Natural killer cell (primary cell): Measurements from ENCODE around the gene RNF6. TPM values are rescaled to one million over a fixed set of nuclear protein-coding genes. Genes with fewer than 3 reads are reported as not detected.

ENCODE experiments used
- ATAC-seq, 3 donors: fragments of 150-1000 bp in 2 of 3; fragments of 200-7000 bp in 1 of 3; cut with Tn5 transposase; 1 replicate in 1 of 3; 2 replicates in 2 of 3; pipeline ENCODE4 v1.10.0; 2021; ENCODE audit warnings: mild to moderate bottlenecking in 2 of 3, moderate library complexity in 2 of 3
- DNase-seq, 2 donors: peaks; one replicate each; pipeline versions ENCODE4 v3.0.0 to v3.0.0-alpha.2; 2013 to 2021; ENCODE audit warnings: mixed read lengths in 1 of 2
- H3K27ac ChIP-seq: one replicate; pipeline ENCODE4 v1.5.1; 2013; ENCODE audit warnings: mild to moderate bottlenecking, low read length
- H3K27me3 ChIP-seq: one replicate; pipeline ENCODE4 v1.6.1; 2013; ENCODE audit warnings: low read length; ENCODE audit not compliant: control insufficient read depth, insufficient read depth
- H3K36me3 ChIP-seq: one replicate; pipeline ENCODE4 v1.6.1; 2013; ENCODE audit warnings: low read length; ENCODE audit not compliant: control insufficient read depth, insufficient read depth
- H3K4me1 ChIP-seq: one replicate; pipeline ENCODE4 v1.6.1; 2013; ENCODE audit warnings: low read length; ENCODE audit not compliant: control insufficient read depth, insufficient read depth
- H3K4me3 ChIP-seq: one replicate; pipeline ENCODE4 v1.5.1; 2013; ENCODE audit warnings: low read length
- H3K9me3 ChIP-seq: one replicate; pipeline ENCODE4 v1.6.1; 2013; ENCODE audit warnings: low read length; ENCODE audit not compliant: control insufficient read depth, insufficient read depth
- H3K27ac Mint-ChIP-seq, 2 donors: one replicate each; pipeline ENCODE4 v1.8.0; 2022; ENCODE audit warnings: mild to moderate bottlenecking in 2 of 2, mixed read lengths in 2 of 2, moderate library complexity in 1 of 2
- H3K27me3 Mint-ChIP-seq, 2 donors: one replicate each; pipeline ENCODE4 v1.8.0; 2022; ENCODE audit warnings: low read depth in 2 of 2, mixed read lengths in 2 of 2
- H3K36me3 Mint-ChIP-seq: one replicate; pipeline ENCODE4 v1.8.0; 2022; ENCODE audit warnings: mixed read lengths
- H3K4me1 Mint-ChIP-seq, 2 donors: one replicate each; pipeline ENCODE4 v1.8.0; 2022; ENCODE audit warnings: mixed read lengths in 2 of 2
- H3K4me3 Mint-ChIP-seq: one replicate; pipeline ENCODE4 v1.8.0; 2022; ENCODE audit warnings: mild to moderate bottlenecking, moderate library complexity, mixed read lengths
- H3K9me3 Mint-ChIP-seq, 2 donors: one replicate each; pipeline ENCODE4 v1.8.0; 2022; ENCODE audit warnings: mixed read lengths in 2 of 2
- WGBS: methylation state at CpG from one replicate; pipeline ENCODE4 v1.1.7; 2013; ENCODE audit warnings: missing lambda C conversion rate; ENCODE audit not compliant: insufficient coverage; 5-methylcytosine and 5-hydroxymethylcytosine counted together
- intact Hi-C: fragments of 100-400 bp; cut with micrococcal nuclease; formaldehyde crosslinking; loops from one replicate; pipeline ENCODE4 v1.14.2; 2022
- total RNA-seq, 4 donors: library from RNA; stranded (reverse); fragments of 120-200 nt in 1 of 4; gene quantifications; one replicate each; pipeline versions ENCODE4 v1.2.3 to v1.2.4, GENCODE V29; 2013 to 2022
- TF ChIP-seq, protein P1 (sequence below): fragments of 200-600 bp; IDR thresholded peaks from one replicate; pipeline ENCODE4 v1.8.0; 2022; ENCODE audit warnings: antibody characterized with exemption

The RNF6 gene
- total RNA-seq, 3 donors from 2014 or later (not counting 1 experiment from before 2014, with no cell fraction given): 49.8 to 62.3 (median 52.6) TPM

DNA sequence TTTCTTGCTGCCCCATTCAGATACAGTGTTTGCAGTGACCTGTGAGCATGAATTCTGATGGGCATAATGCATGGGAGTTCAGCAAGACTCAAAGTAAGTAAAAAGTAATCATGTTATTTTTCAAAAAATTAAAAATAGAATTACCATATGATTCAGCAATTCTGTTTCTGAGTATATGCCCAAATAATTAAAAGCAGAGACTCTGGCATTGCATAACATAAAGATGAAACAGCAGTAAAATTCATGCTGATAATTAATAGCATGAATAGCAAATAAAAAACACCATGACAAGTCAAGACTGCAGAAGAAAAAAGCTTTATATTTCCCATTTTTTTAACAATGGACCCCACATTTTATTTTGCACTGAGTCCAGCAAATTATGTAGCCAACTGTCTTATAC lies 21.3 kb downstream of the RNF6 start:
- Histone ChIP-seq H3K36me3 (peaks cover 2% of the 10 kb centered on the region), H3K27ac (no peak overlapping the region), H3K4me1 (no peaks in the 10 kb centered on the region), H3K27me3 (no peaks in the 10 kb centered on the region), H3K4me3 (no peak overlapping the region), H3K9me3 (no peaks in the 10 kb centered on the region)
- no peaks in the 10 kb centered on the region for H3K9me3 Mint-ChIP-seq
- H3K4me1 Mint-ChIP-seq: no peaks in the 10 kb centered on the region
- H3K4me3 Mint-ChIP-seq: no peak overlapping the region
- intact Hi-C loops: no loop called here
- TF ChIP-seq, protein P1, sequence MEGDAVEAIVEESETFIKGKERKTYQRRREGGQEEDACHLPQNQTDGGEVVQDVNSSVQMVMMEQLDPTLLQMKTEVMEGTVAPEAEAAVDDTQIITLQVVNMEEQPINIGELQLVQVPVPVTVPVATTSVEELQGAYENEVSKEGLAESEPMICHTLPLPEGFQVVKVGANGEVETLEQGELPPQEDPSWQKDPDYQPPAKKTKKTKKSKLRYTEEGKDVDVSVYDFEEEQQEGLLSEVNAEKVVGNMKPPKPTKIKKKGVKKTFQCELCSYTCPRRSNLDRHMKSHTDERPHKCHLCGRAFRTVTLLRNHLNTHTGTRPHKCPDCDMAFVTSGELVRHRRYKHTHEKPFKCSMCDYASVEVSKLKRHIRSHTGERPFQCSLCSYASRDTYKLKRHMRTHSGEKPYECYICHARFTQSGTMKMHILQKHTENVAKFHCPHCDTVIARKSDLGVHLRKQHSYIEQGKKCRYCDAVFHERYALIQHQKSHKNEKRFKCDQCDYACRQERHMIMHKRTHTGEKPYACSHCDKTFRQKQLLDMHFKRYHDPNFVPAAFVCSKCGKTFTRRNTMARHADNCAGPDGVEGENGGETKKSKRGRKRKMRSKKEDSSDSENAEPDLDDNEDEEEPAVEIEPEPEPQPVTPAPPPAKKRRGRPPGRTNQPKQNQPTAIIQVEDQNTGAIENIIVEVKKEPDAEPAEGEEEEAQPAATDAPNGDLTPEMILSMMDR: no peak
- no peak for DNase-seq
- ATAC-seq: no peak
- no peak overlapping the region for H3K27ac Mint-ChIP-seq
- no peaks in the 10 kb centered on the region for H3K27me3 Mint-ChIP-seq
- H3K36me3 Mint-ChIP-seq: peaks cover 2% of the 10 kb centered on the region

DNA sequence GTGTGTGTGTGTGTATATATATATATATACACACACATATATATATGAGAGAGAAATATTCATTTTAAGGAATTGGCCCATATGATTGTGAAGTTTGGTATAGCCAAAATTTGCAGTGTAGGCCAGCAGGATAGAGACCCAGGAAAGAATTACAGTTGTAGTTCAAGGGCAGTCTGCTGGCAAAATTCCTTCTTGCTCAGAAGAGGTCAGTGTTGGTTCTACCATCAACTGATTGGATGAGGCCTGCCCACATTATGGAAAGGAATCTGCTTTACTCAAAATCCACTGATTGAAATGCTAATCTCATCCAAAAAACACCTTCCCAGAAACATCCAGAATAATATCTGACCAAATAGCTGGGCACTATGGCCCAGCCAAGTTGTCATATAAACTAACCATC lies 24.0 kb downstream of the RNF6 start:
- H3K4me1 ChIP-seq: no peaks in the 10 kb centered on the region
- H3K36me3 ChIP-seq: peaks cover 3% of the 10 kb centered on the region
- H3K4me3 ChIP-seq: no peak overlapping the region
- H3K27me3 Mint-ChIP-seq: no peaks in the 10 kb centered on the region
- H3K27ac Mint-ChIP-seq: no peak overlapping the region
- intact Hi-C loops: no loop called here
- H3K9me3 Mint-ChIP-seq: peaks cover 0 to 3% of the 10 kb centered on the region in 2 donors
- DNase-seq: no peak
- H3K36me3 Mint-ChIP-seq: peaks cover 13% of the 10 kb centered on the region
- no peaks in the 10 kb centered on the region for H3K27me3 ChIP-seq
- no peaks in the 10 kb centered on the region for H3K9me3 ChIP-seq
- H3K27ac ChIP-seq: no peak overlapping the region
- no peak overlapping the region for H3K4me3 Mint-ChIP-seq
- ATAC-seq: no peak
- no peaks in the 10 kb centered on the region for H3K4me1 Mint-ChIP-seq
- TF ChIP-seq, protein P1: no peak

DNA sequence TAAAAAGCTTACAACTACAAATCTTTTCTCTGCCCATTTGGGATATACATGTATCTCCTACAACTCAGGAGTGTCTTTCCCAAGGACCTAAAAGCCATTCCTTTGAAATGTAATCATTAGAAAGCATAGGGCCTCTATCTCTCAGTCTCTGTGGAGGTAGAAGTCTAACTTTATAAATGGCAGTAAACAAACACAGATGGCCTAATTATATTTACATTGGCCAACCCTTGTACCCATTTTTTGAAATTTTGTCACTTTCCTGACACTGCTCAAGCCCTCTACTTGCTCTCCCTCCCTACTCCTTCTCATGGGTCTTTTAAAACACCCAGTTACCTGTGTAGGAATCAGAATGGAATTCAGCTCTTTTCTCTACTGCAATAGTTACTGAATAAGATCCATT lies 24.8 kb downstream of the RNF6 start:
- no peaks in the 10 kb centered on the region for H3K27me3 Mint-ChIP-seq
- H3K4me1 Mint-ChIP-seq: no peaks in the 10 kb centered on the region
- no peak overlapping the region for H3K4me3 ChIP-seq
- peaks cover 0 to 3% of the 10 kb centered on the region in 2 donors for H3K9me3 Mint-ChIP-seq
- no peak overlapping the region for H3K4me3 Mint-ChIP-seq
- H3K4me1 ChIP-seq: no peaks in the 10 kb centered on the region
- H3K27ac Mint-ChIP-seq: no peak overlapping the region
- DNase-seq (no peak), ATAC-seq (no peak)
- TF ChIP-seq, protein P1: no peak
- peaks cover 3% of the 10 kb centered on the region for H3K36me3 ChIP-seq
- no peaks in the 10 kb centered on the region for H3K27me3 ChIP-seq
- intact Hi-C loops: no loop called here
- H3K9me3 ChIP-seq: peaks cover 3% of the 10 kb centered on the region
- H3K36me3 Mint-ChIP-seq: peaks cover 13% of the 10 kb centered on the region
- no peak overlapping the region for H3K27ac ChIP-seq

DNA sequence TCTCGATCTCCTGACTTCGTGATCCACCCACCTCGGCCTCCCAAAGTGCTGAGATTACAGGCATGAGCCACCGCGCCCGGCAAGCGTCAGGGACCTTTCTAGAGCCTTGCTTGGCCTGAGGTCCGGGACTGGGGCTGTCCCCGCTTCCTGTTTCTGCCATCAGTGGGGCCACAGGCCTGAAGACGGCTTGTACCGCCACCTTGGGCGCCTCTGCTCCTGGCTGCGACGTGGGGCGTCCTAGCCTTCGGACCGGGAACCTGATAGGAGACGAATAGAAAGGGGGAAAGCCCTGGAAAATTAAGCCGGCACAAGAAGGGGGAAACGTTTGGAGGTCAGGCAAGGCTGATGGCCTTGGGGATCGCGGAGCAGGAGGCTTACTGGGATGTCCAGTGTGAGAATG lies 35.1 kb downstream of the RNF6 start:
- Histone ChIP-seq H3K4me1 (peaks cover 21% of the 10 kb centered on the region), H3K4me3 (peak overlapping the region; percentile 69), H3K36me3 (no peaks in the 10 kb centered on the region), H3K9me3 (no peaks in the 10 kb centered on the region), H3K27me3 (no peaks in the 10 kb centered on the region), H3K27ac (peak overlapping the region; percentile 77)
- WGBS: 52% methylated on average over 22 of the region's 22 CpGs
- Mint-ChIP-seq H3K36me3 (no peaks in the 10 kb centered on the region), H3K27ac (peak overlapping the region; percentile 93 to 97), H3K9me3 (no peaks in the 10 kb centered on the region), H3K4me1 (peaks cover 9 to 22% of the 10 kb centered on the region in 2 donors), H3K4me3 (peak overlapping the region; percentile 98), H3K27me3 (no peaks in the 10 kb centered on the region)
- TF ChIP-seq, protein P1: no peak
- DNase-seq: peak in 1 of 2 donors; percentile 19
- ATAC-seq: no peak
- intact Hi-C loops: loop anchor here (1.0 kb wide), 2 partner anchors 34 to 66 kb away; no protein-coding TSS in a partner anchor
